Activated naive CD4-positive, alpha-beta T cell treated with anti-CD3 and anti-CD28 coated beads for 36 hours (primary cell): Measurements from ENCODE around the gene PKNOX2. TPM values are rescaled to one million over a fixed set of nuclear protein-coding genes. Genes with fewer than 3 reads are reported as not detected.

Experiments
- CTCF ChIA-PET: fragments of 350-600 bp; sonication (Branson Sonifier 250); formaldehyde crosslinking; loops from one replicate; lab custom pipeline; 2021; ENCODE audit warnings: antibody characterized with exemption; lab: Charles Lee
- DNase-seq: peaks from one replicate; pipeline ENCODE4 v3.0.0-alpha.2; 2020
- H3K27ac Mint-ChIP-seq: one replicate; pipeline ENCODE4 v1.8.0; 2021; ENCODE audit warnings: mild to moderate bottlenecking, mixed read lengths
- H3K27me3 Mint-ChIP-seq: one replicate; pipeline ENCODE4 v1.8.0; 2021; ENCODE audit warnings: low read depth, mixed read lengths
- H3K36me3 Mint-ChIP-seq: one replicate; pipeline ENCODE4 v1.8.0; 2021; ENCODE audit warnings: low read depth, mixed read lengths
- H3K4me1 Mint-ChIP-seq: one replicate; pipeline ENCODE4 v1.8.0; 2021; ENCODE audit warnings: low read depth, mixed read lengths
- H3K4me3 Mint-ChIP-seq: one replicate; pipeline ENCODE4 v1.8.0; 2021; ENCODE audit warnings: mild to moderate bottlenecking, moderate library complexity, mixed read lengths
- H3K9me3 Mint-ChIP-seq: one replicate; pipeline ENCODE4 v1.8.0; 2021; ENCODE audit warnings: mixed read lengths
- intact Hi-C: fragments of 100-400 bp; cut with micrococcal nuclease; formaldehyde crosslinking; loops from one replicate; pipeline ENCODE4 v1.15.1; 2023
- total RNA-seq, 2 experiments: library from RNA; stranded (reverse); gene quantifications; one replicate each; pipeline ENCODE4 v1.2.3, GENCODE V29; 2021

The PKNOX2 gene
- total RNA-seq, 2 experiments from 2014 or later, result not detected

GRCh38 chr11:125229916-125230315 is 65.4 kb downstream of the PKNOX2 start:
- intact Hi-C loops, result no loop called here
- DNase-seq, result no peak
- H3K4me3 Mint-ChIP-seq, result no peak overlapping the region
- CTCF ChIA-PET, result no interaction called here
- H3K27ac Mint-ChIP-seq, result no peak overlapping the region
- H3K27me3 Mint-ChIP-seq, result peaks cover 9% of the 10 kb centered on the region
- no peaks in the 10 kb centered on the region for H3K4me1 Mint-ChIP-seq
- no peaks in the 10 kb centered on the region for H3K36me3 Mint-ChIP-seq
- no peaks in the 10 kb centered on the region for H3K9me3 Mint-ChIP-seq

DNA sequence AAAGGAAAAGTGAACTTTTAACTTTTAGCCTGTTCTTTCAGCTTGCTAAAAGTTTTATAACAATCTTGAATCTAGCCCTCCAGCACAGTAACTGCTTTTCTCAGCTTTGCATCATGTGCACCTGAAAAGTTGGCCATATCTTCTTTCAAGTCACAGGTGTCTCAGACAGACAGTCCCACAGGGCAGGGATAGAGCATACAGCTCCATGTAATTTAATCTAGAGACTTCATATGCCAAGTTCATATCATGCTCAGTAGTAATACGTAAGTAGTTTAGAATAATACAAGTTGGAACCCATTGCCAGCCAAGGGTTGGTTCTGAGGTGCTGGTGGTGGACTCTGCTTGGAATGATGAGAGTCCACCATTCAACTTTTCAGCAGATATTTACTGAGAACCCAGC is 68.6 kb downstream of the PKNOX2 start:
- H3K4me1 Mint-ChIP-seq, result no peaks in the 10 kb centered on the region
- H3K27ac Mint-ChIP-seq, result no peak overlapping the region
- no peak for DNase-seq
- H3K27me3 Mint-ChIP-seq, result peaks cover 11% of the 10 kb centered on the region
- no peaks in the 10 kb centered on the region for H3K9me3 Mint-ChIP-seq
- no peaks in the 10 kb centered on the region for H3K36me3 Mint-ChIP-seq
- intact Hi-C loops, result no loop called here
- CTCF ChIA-PET, result no interaction called here
- no peak overlapping the region for H3K4me3 Mint-ChIP-seq

GRCh38 chr11:125233736-125234275 is 69.3 kb downstream of the PKNOX2 start:
- DNase-seq, result no peak
- Mint-ChIP-seq H3K27me3 (peaks cover 10% of the 10 kb centered on the region), H3K4me1 (no peaks in the 10 kb centered on the region), H3K36me3 (no peaks in the 10 kb centered on the region), H3K4me3 (no peak overlapping the region), H3K27ac (no peak overlapping the region), H3K9me3 (no peaks in the 10 kb centered on the region)
- intact Hi-C loops, result no loop called here
- CTCF ChIA-PET, result no interaction called here

DNA sequence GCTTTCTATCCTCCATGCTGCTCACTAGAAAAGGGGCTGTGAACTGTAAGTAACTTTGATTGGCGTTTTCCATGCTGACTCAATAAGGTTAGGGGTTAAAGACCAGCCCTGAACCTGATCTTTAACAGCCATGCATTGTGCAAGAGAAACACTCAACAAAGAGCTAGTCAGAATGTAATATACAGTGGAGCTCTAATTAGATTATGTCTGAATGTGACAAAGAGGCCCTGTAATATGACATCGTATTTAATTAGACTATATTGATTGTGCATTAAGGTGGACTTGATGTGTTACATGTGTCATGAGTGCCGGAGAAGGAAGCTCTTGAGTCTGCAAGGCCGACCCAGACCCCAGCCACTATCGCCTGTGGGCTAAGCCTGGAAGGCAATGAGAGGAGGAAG is 70.5 kb downstream of the PKNOX2 start:
- intact Hi-C loops, result no loop called here
- Mint-ChIP-seq H3K4me1 (no peaks in the 10 kb centered on the region), H3K9me3 (no peaks in the 10 kb centered on the region), H3K27ac (no peak overlapping the region), H3K36me3 (no peaks in the 10 kb centered on the region), H3K4me3 (no peak overlapping the region), H3K27me3 (peaks cover 17% of the 10 kb centered on the region)
- no peak for DNase-seq
- CTCF ChIA-PET, result no interaction called here

GRCh38 chr11:125236072-125236825 is 71.7 kb downstream of the PKNOX2 start:
- no peak overlapping the region for H3K4me3 Mint-ChIP-seq
- peaks cover 20% of the 10 kb centered on the region for H3K27me3 Mint-ChIP-seq
- CTCF ChIA-PET, result no interaction called here
- DNase-seq, result no peak
- no peak overlapping the region for H3K27ac Mint-ChIP-seq
- no peaks in the 10 kb centered on the region for H3K4me1 Mint-ChIP-seq
- no peaks in the 10 kb centered on the region for H3K36me3 Mint-ChIP-seq
- H3K9me3 Mint-ChIP-seq, result no peaks in the 10 kb centered on the region
- intact Hi-C loops, result no loop called here

DNA sequence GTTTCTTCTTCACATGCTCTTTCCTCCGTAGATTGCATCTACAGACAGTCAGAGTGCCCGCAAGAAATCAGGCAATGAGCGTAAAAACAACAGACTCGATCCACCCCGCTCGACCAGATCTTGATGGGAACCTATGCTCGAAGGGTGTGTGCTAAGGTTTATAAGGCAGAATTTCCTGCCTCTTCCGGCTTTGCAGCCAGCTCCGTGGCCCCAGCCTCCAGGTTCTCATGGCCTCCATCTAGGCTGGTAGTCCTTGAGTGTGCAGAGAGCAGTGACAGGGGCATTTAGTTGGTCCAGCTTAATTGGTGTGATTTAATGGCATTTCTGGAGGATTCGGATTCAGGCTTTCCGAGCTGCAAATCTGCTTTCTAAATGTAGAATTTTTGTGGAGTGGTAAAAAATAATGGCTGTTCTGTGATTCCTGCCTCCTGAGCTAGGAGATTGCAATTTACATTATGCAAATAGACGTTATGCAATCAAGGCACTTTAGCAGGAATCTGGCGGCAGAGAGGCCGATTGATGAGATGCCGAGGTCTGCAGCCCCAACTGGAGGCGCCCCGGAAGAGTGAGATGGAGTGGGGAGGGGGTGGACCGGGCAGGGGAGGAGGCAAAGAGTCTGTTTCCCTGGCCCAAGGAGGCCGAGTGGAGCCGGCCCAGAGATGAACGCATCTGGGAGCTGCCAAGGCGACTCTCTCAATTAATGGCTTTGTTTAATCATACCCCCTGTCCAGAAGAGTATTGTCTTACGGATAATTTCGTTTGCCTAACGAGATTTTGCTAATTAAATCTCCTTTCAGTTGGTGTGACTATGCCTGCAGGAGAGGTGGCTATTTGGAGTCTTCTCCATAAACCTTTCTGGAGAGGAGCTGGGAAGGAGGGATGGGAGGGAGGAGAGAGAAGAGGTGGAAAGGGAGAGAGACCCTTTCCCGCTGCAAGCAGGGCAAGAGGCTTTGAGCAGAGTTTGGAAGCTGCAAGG is 75.3 kb downstream of the PKNOX2 start:
- intact Hi-C loops, result no loop called here
- H3K27me3 Mint-ChIP-seq, result peaks cover 17% of the 10 kb centered on the region
- no peak for DNase-seq
- CTCF ChIA-PET, result no interaction called here
- H3K4me1 Mint-ChIP-seq, result no peaks in the 10 kb centered on the region
- no peaks in the 10 kb centered on the region for H3K9me3 Mint-ChIP-seq
- H3K4me3 Mint-ChIP-seq, result no peak overlapping the region
- H3K27ac Mint-ChIP-seq, result no peak overlapping the region
- no peaks in the 10 kb centered on the region for H3K36me3 Mint-ChIP-seq

DNA sequence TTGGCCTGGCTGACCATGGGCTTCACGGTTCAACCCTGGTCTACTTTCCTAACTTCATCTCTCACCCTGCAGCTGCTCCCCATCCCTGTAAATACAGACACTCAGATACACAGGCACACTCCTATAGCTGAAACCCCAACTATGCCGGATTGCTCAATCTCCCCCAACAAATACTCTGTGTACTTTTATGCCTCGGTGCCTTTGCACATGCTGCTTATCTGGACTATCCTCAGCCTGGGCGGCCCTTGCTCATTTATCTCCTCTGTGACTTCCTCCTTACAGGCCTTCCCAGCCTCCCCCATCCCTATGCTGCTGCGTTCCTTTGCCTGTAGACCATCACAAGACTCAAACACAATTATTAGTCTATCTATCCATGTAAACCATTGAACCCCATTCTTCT is 76.6 kb downstream of the PKNOX2 start:
- H3K9me3 Mint-ChIP-seq, result no peaks in the 10 kb centered on the region
- intact Hi-C loops, result no loop called here
- DNase-seq, result no peak
- no peaks in the 10 kb centered on the region for H3K36me3 Mint-ChIP-seq
- H3K27ac Mint-ChIP-seq, result no peak overlapping the region
- no peaks in the 10 kb centered on the region for H3K4me1 Mint-ChIP-seq
- no peak overlapping the region for H3K4me3 Mint-ChIP-seq
- H3K27me3 Mint-ChIP-seq, result peaks cover 17% of the 10 kb centered on the region
- CTCF ChIA-PET, result no interaction called here

GRCh38 chr11:125242141-125242775 is 77.7 kb downstream of the PKNOX2 start:
- no peak for DNase-seq
- no peaks in the 10 kb centered on the region for H3K4me1 Mint-ChIP-seq
- intact Hi-C loops, result no loop called here
- CTCF ChIA-PET, result no interaction called here
- peaks cover 15% of the 10 kb centered on the region for H3K27me3 Mint-ChIP-seq
- no peak overlapping the region for H3K4me3 Mint-ChIP-seq
- H3K36me3 Mint-ChIP-seq, result no peaks in the 10 kb centered on the region
- H3K9me3 Mint-ChIP-seq, result no peaks in the 10 kb centered on the region
- no peak overlapping the region for H3K27ac Mint-ChIP-seq

GRCh38 chr11:125244166-125244565 is 79.6 kb downstream of the PKNOX2 start:
- no peaks in the 10 kb centered on the region for H3K4me1 Mint-ChIP-seq
- CTCF ChIA-PET, result interaction anchor here (0.6 kb wide), 1 partner anchor 13 kb away, joined by 3 read pairs; no protein-coding TSS in a partner anchor
- H3K27me3 Mint-ChIP-seq, result peaks cover 18% of the 10 kb centered on the region
- H3K4me3 Mint-ChIP-seq, result no peak overlapping the region
- intact Hi-C loops, result no loop called here
- DNase-seq, result no peak
- H3K9me3 Mint-ChIP-seq, result no peaks in the 10 kb centered on the region
- H3K27ac Mint-ChIP-seq, result no peak overlapping the region
- H3K36me3 Mint-ChIP-seq, result no peaks in the 10 kb centered on the region

- Mint-ChIP-seq H3K27ac (no peak overlapping the region), H3K4me1 (no peaks in the 10 kb centered on the region), H3K4me3 (no peak overlapping the region), H3K27me3 (peaks cover 9% of the 10 kb centered on the region), H3K36me3 (no peaks in the 10 kb centered on the region), H3K9me3 (no peaks in the 10 kb centered on the region)
- intact Hi-C loops, result no loop called here
- DNase-seq, result no peak
- CTCF ChIA-PET, result no interaction called here
Measured at GRCh38 chr11:125245299-125245698, 80.7 kb downstream of the PKNOX2 start.

GRCh38 chr11:125247431-125247830 is 82.9 kb downstream of the PKNOX2 start:
- H3K9me3 Mint-ChIP-seq, result no peaks in the 10 kb centered on the region
- H3K27ac Mint-ChIP-seq, result no peak overlapping the region
- intact Hi-C loops, result no loop called here
- CTCF ChIA-PET, result interaction anchor here (1.3 kb wide), 1 partner anchor 158 kb away, joined by 3 read pairs; no protein-coding TSS in a partner anchor
- no peaks in the 10 kb centered on the region for H3K36me3 Mint-ChIP-seq
- DNase-seq, result no peak
- peaks cover 8% of the 10 kb centered on the region for H3K27me3 Mint-ChIP-seq
- H3K4me1 Mint-ChIP-seq, result no peaks in the 10 kb centered on the region
- H3K4me3 Mint-ChIP-seq, result no peak overlapping the region
